IMR-90 (cell line): Measurements from ENCODE around the gene REV3L. TPM values are rescaled to one million over a fixed set of nuclear protein-coding genes. Genes with fewer than 3 reads are reported as not detected.

Experiments used
- ATAC-seq: fragments of 200-7000 bp; cut with Tn5 transposase; 2 replicates; pipeline ENCODE4 v1.9.1; 2020; ENCODE audit warnings: low read depth, mild to moderate bottlenecking, moderate library complexity
- BruUV-seq: library from RNA; stranded (reverse); fragments of 400-500 nt; replicated peaks from 2 replicates; lab custom pipeline; 2021; lab: Mats Ljungman, UMichigan
- CTCF ChIA-PET: fragments of 300-600 bp; formaldehyde crosslinking; extraction: SDS; loops from one replicate; lab custom pipeline; 2021; ENCODE audit warnings: antibody characterized with exemption; lab: Yijun Ruan, JAX
- POLR2A ChIA-PET: fragments of 300-600 bp; sonication (Branson Sonifier 250); formaldehyde crosslinking; loops from one replicate; lab custom pipeline; 2022; ENCODE audit warnings: antibody characterized with exemption; ENCODE audit not compliant: unreplicated experiment; lab: Charles Lee
- DNase-seq: peaks from one replicate; pipeline ENCODE4 v3.0.0; 2013
- H2AFZ ChIP-seq: replicated peaks from 2 replicates; pipeline ENCODE3; 2013; ENCODE audit warnings: low read length, mild to moderate bottlenecking; ENCODE audit not compliant: poor library complexity
- H2AK5ac ChIP-seq: 2 replicates; pipeline ENCODE4 v1.6.1; 2013; ENCODE audit warnings: low read depth, low read length, inconsistent platforms
- H2AK9ac ChIP-seq: replicated peaks from 2 replicates; pipeline ENCODE3; 2013; ENCODE audit warnings: mild to moderate bottlenecking, low read depth, low read length, moderate library complexity; ENCODE audit not compliant: poor library complexity
- H2BK120ac ChIP-seq: 2 replicates; pipeline ENCODE4 v1.6.1; 2013; ENCODE audit warnings: low read depth, low read length, inconsistent platforms
- H2BK15ac ChIP-seq: 3 replicates; pipeline ENCODE4 v1.6.1; 2013; ENCODE audit warnings: low read depth, low read length, inconsistent platforms
- H2BK20ac ChIP-seq: 2 replicates; pipeline ENCODE4 v1.6.1; 2013; ENCODE audit warnings: low read depth, mild to moderate bottlenecking, inconsistent platforms, low read length, moderate library complexity
- H2BK5ac ChIP-seq: 2 replicates; pipeline ENCODE4 v1.6.1; 2013; ENCODE audit warnings: mild to moderate bottlenecking, low read depth, low read length, inconsistent platforms; ENCODE audit not compliant: poor library complexity, severe bottlenecking
- H3K14ac ChIP-seq: replicated peaks from 2 replicates; pipeline ENCODE4 v1.6.1; 2013; ENCODE audit warnings: low read depth, low read length, inconsistent platforms
- H3K18ac ChIP-seq: 2 replicates; pipeline ENCODE4 v1.6.1; 2013; ENCODE audit warnings: low read depth, low read length, control low read depth
- H3K23ac ChIP-seq: 2 replicates; pipeline ENCODE4 v1.6.1; 2013; ENCODE audit warnings: low read depth, low read length, inconsistent platforms
- H3K27ac ChIP-seq: 2 replicates; pipeline ENCODE4 v1.5.1; 2013; ENCODE audit warnings: mild to moderate bottlenecking, control low read depth, low read length; ENCODE audit not compliant: insufficient read depth
- H3K27me3 ChIP-seq: 2 replicates; pipeline ENCODE4 v1.6.1; 2013; ENCODE audit warnings: low read length; ENCODE audit not compliant: control insufficient read depth, insufficient read depth
- H3K36me3 ChIP-seq: 2 replicates; pipeline ENCODE4 v1.6.1; 2013; ENCODE audit warnings: low read length, mixed read lengths; ENCODE audit not compliant: control insufficient read depth, insufficient read depth
- H3K4ac ChIP-seq: 2 replicates; pipeline ENCODE4 v1.6.1; 2013; ENCODE audit warnings: low read depth, low read length, inconsistent platforms
- H3K4me1 ChIP-seq: 2 replicates; pipeline ENCODE4 v1.6.1; 2013; ENCODE audit warnings: low read length, mixed read lengths; ENCODE audit not compliant: control insufficient read depth, insufficient read depth
- H3K4me2 ChIP-seq: 2 replicates; pipeline ENCODE4 v1.6.1; 2013; ENCODE audit warnings: low read depth, mild to moderate bottlenecking, control low read depth, low read length, moderate library complexity
- H3K4me3 ChIP-seq: 2 replicates; pipeline ENCODE4 v1.5.1; 2013; ENCODE audit warnings: low read depth, mild to moderate bottlenecking, control low read depth, low read length, moderate library complexity; ENCODE audit not compliant: insufficient read depth
- H3K56ac ChIP-seq: 2 replicates; pipeline ENCODE4 v1.6.1; 2013; ENCODE audit warnings: low read length, inconsistent platforms; ENCODE audit not compliant: insufficient read depth; ENCODE audit errors: extremely low read depth
- H3K79me1 ChIP-seq, 2 experiments: 2 replicates each; pipeline ENCODE4 v1.6.1; 2013; ENCODE audit warnings: low read length in 2 of 2, inconsistent platforms in 1 of 2, low read depth in 1 of 2
- H3K9ac ChIP-seq: 2 replicates; pipeline ENCODE4 v1.6.1; 2013; ENCODE audit warnings: low read depth, low read length, control low read depth
- H3K9me1 ChIP-seq: 2 replicates; pipeline ENCODE4 v1.6.1; 2013; ENCODE audit warnings: low read length, inconsistent platforms; ENCODE audit not compliant: insufficient read depth
- H3K9me3 ChIP-seq: 2 replicates; pipeline ENCODE4 v1.6.1; 2013; ENCODE audit warnings: low read length; ENCODE audit not compliant: control insufficient read depth, insufficient read depth
- H4K20me1 ChIP-seq: 2 replicates; pipeline ENCODE4 v1.6.1; 2013; ENCODE audit warnings: low read length, inconsistent platforms; ENCODE audit not compliant: insufficient read depth
- H4K5ac ChIP-seq: 2 replicates; pipeline ENCODE4 v1.6.1; 2013; ENCODE audit warnings: mild to moderate bottlenecking, low read depth, low read length, control low read depth
- H4K8ac ChIP-seq, 2 experiments: 2 replicates each; pipeline ENCODE4 v1.6.1; 2013; ENCODE audit warnings: low read depth in 2 of 2, low read length in 2 of 2, control low read depth in 1 of 2, inconsistent platforms in 1 of 2
- H4K91ac ChIP-seq: 2 replicates; pipeline ENCODE4 v1.6.1; 2013; ENCODE audit warnings: low read depth, low read length, inconsistent platforms; ENCODE audit not compliant: insufficient read depth
- CEBPB ChIP-seq: IDR thresholded peaks from 2 replicates; pipeline ENCODE4 v1.6.1; 2012; ENCODE audit warnings: low read depth, low read length, improper control_type of control experiment
- POLR2A ChIP-seq: IDR thresholded peaks from 2 replicates; pipeline ENCODE4 v1.6.1; 2012; ENCODE audit warnings: mild to moderate bottlenecking, low read depth, low read length
- WGBS, 2 experiments: methylation state at CpG; one replicate each; pipeline versions ENCODE4 v1.1.5 to v1.1.7; 2013; ENCODE audit warnings: missing lambda C conversion rate in 2 of 2; ENCODE audit not compliant: insufficient read length in 1 of 2; ENCODE audit errors: extremely low coverage in 2 of 2; 5-methylcytosine and 5-hydroxymethylcytosine counted together
- dilution Hi-C: fragments of 300-500 bp; cut with HindIII; formaldehyde crosslinking; loops from one replicate; pipeline ENCODE4 v1.14.3; 2018; ENCODE audit warnings: low sequenced_read_pairs; ENCODE audit not compliant: unreplicated experiment
- in situ Hi-C: fragments of 300-500 bp; cut with MboI; formaldehyde crosslinking; loops from 3 replicates; pipeline ENCODE4 v1.14.3; 2019; ENCODE audit warnings: low sequenced_read_pairs, inconsistent platforms, mixed read lengths
- intact Hi-C: fragments of 100-400 bp; cut with micrococcal nuclease; formaldehyde crosslinking; loops from 2 replicates; pipeline ENCODE4 v1.10.0; 2022
- polyA plus RNA-seq, 3 experiments: library from polyadenylated mRNA; depleted of rRNA; stranded (reverse); fragments of >200 nt; gene quantifications; 2 replicates each; pipeline ENCODE4 v1.2.3, GENCODE V29; 2012; ENCODE audit warnings: low replicate concordance in 1 of 3
- total RNA-seq: library from RNA; depleted of rRNA; stranded (reverse); fragments of >200 nt; gene quantifications from 2 replicates; pipeline ENCODE4 v1.2.3, GENCODE V29; 2012

Gene REV3L
- total and polyA plus RNA-seq, 2 of the 4 experiments (the other 2 are of a cell fraction), result 7.4 to 15.4 TPM

DNA sequence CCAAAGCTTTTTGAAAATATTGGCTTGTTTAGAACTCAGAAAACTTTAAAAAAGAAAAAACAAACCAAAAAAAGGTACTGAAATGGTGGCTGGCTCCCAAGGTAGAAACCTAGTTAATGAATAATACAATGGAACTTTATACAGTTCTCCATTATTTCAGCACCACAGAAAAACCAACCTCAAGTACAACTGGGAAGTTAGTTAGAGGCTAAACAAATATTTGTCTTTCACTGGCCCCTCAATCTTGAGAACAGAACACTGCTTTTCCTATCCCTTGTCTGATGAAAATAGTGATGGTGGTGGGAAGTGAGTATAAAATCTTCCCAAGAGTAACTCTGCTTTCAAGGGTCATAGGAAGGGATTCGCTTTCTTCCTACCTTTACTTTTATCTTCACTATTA, 126.5 kb downstream of the REV3L start:
- Histone ChIP-seq H3K27ac (no peak overlapping the region), H3K27me3 (no peaks in the 10 kb centered on the region), H2BK5ac (no peak overlapping the region), H2AK9ac (no peak overlapping the region), H3K9me1 (no peaks in the 10 kb centered on the region), H3K14ac (no peak overlapping the region), H2AK5ac (no peak overlapping the region), H3K9ac (no peak overlapping the region), H2BK20ac (no peak overlapping the region), H2BK120ac (no peak overlapping the region), H2AFZ (no peak overlapping the region), H3K9me3 (no peaks in the 10 kb centered on the region), H3K4me3 (no peak overlapping the region), H3K18ac (no peak overlapping the region), H4K8ac (no peak overlapping the region), H4K91ac (no peak overlapping the region), H3K4me1 (peaks cover 4% of the 10 kb centered on the region), H2BK15ac (no peak overlapping the region), H4K20me1 (no peaks in the 10 kb centered on the region), H3K56ac (no peak overlapping the region), H3K23ac (no peak overlapping the region), H3K4me2 (no peak overlapping the region), H3K4ac (no peak overlapping the region), H3K36me3 (peaks cover 24% of the 10 kb centered on the region), H4K5ac (no peak overlapping the region), H3K79me1 (peaks cover 0 to 4% of the 10 kb centered on the region in 2 experiments; a peak in 1 of 4 replicates)
- no peak for ATAC-seq
- ChIA-PET POLR2A (no interaction called here), CTCF (no interaction called here)
- no peak for DNase-seq
- dilution Hi-C loops, result no loop called here
- in situ Hi-C loops, result loop anchor here (25.0 kb wide), 1 partner anchor 681 kb away; no protein-coding TSS in a partner anchor
- BruUV-seq, result no TSS peak
- no CpG with 5 or more reads among the region's 1 CpG for WGBS, 2 experiments
- no peak for TF ChIP-seq POLR2A
- no peak for TF ChIP-seq CEBPB
- intact Hi-C loops, result no loop called here
